CD4-positive, alpha-beta T cell treated with Interleukin-12 subunit alpha and Interleukin-12 subunit beta, for 1 hour (primary cell): ENCODE data around the gene PACRG.
"Not testable (repeated sequence)": the region's sequence is repeated elsewhere in the genome, so short reads cannot be mapped to it uniquely, and the experiment has no call there.

ENCODE experiments used
- DNase-seq: peaks from one replicate; pipeline ENCODE4 v3.0.0-alpha.2; 2020

PACRG gene

GRCh38 chr6:162727322-162728182 is at the start of gene PACRG, which contains the start of gene PRKN:
Gene PACRG, plus strand, starts transcription at chr6:162727974.
Gene PRKN, minus strand, starts transcription at chr6:162727766.
- DNase-seq: peak; percentile 98

GRCh38 chr6:162678896-162679295 is 48.9 kb upstream of the PACRG start:
- DNase-seq: not testable (repeated sequence)

GRCh38 chr6:162679681-162680080 is 48.1 kb upstream of the PACRG start:
- no peak for DNase-seq

- DNase-seq: no peak
These were observed 47.4 kb upstream of the PACRG start for GRCh38 chr6:162680367-162680766.

- DNase-seq: no peak
These were observed 46.9 kb upstream of the PACRG start for GRCh38 chr6:162680871-162681270.

- DNase-seq: no peak
These were observed 46.3 kb upstream of the PACRG start for GRCh38 chr6:162681447-162681846.

GRCh38 chr6:162683135-162683534 is 44.6 kb upstream of the PACRG start:
- no peak for DNase-seq

GRCh38 chr6:162684052-162684451 is 43.7 kb upstream of the PACRG start:
- DNase-seq: no peak

- no peak for DNase-seq
These were observed 42.8 kb upstream of the PACRG start for GRCh38 chr6:162684961-162685360.

- DNase-seq: no peak
These were observed 42.2 kb upstream of the PACRG start for GRCh38 chr6:162685586-162685985.

- no peak for DNase-seq
These were observed 38.9 kb upstream of the PACRG start for GRCh38 chr6:162688751-162689345.

GRCh38 chr6:162690158-162690557 is 37.6 kb upstream of the PACRG start:
- no peak for DNase-seq

- no peak for DNase-seq
These were observed 29.8 kb upstream of the PACRG start for GRCh38 chr6:162697872-162698403.

GRCh38 chr6:162698440-162698839 is 29.3 kb upstream of the PACRG start:
- no peak for DNase-seq

- no peak for DNase-seq
These were observed 27.8 kb upstream of the PACRG start for GRCh38 chr6:162699961-162700360.

- DNase-seq: no peak
These were observed 26.8 kb upstream of the PACRG start for GRCh38 chr6:162700966-162701365.

- no peak for DNase-seq
These were observed 26.2 kb upstream of the PACRG start for GRCh38 chr6:162701551-162701950.

GRCh38 chr6:162702446-162702845 is 25.3 kb upstream of the PACRG start:
- DNase-seq: no peak

- DNase-seq: no peak
These were observed 23.8 kb upstream of the PACRG start for GRCh38 chr6:162704001-162704400.

- DNase-seq: no peak
These were observed 22.0 kb upstream of the PACRG start for GRCh38 chr6:162705736-162706135.

GRCh38 chr6:162706232-162706631 is 21.5 kb upstream of the PACRG start:
- DNase-seq: no peak

GRCh38 chr6:162708971-162709370 is 18.8 kb upstream of the PACRG start:
- no peak for DNase-seq

GRCh38 chr6:162709431-162709830 is 18.3 kb upstream of the PACRG start:
- DNase-seq: no peak

GRCh38 chr6:162710419-162710818 is 17.4 kb upstream of the PACRG start:
- DNase-seq: no peak
